SKM-1 (cell line): ENCODE data around the gene RNASET2.
"Not testable (repeated sequence)": the region's sequence is repeated elsewhere in the genome, so short reads cannot be mapped to it uniquely, and the experiment has no call there.

Source experiments
- DNase-seq: peaks from one replicate; lab custom pipeline; 2025; ENCODE audit not compliant: unreplicated experiment; lab: John Stamatoyannopoulos, UW

The RNASET2 gene

GRCh38 chr6:166948724-166949123 is 7.6 kb downstream of the RNASET2 start:
- not testable (repeated sequence) for DNase-seq

- DNase-seq, result no peak
These were observed 9.1 kb downstream of the RNASET2 start for GRCh38 chr6:166947251-166947650.

GRCh38 chr6:166946125-166946524 is 10.2 kb downstream of the RNASET2 start:
- DNase-seq, result no peak

- no peak for DNase-seq
These were observed 11.6 kb downstream of the RNASET2 start for GRCh38 chr6:166944666-166945256.

GRCh38 chr6:166942393-166943168 is 13.8 kb downstream of the RNASET2 start:
- DNase-seq, result no peak

- no peak for DNase-seq
These were observed 15.7 kb downstream of the RNASET2 start for GRCh38 chr6:166940643-166941068.

- no peak for DNase-seq
These were observed 16.5 kb downstream of the RNASET2 start for GRCh38 chr6:166939894-166940293.

- no peak for DNase-seq
These were observed 17.0 kb downstream of the RNASET2 start for GRCh38 chr6:166939345-166939744.

- no peak for DNase-seq
These were observed 17.6 kb downstream of the RNASET2 start for GRCh38 chr6:166938704-166939103.

- DNase-seq, result no peak
These were observed 18.2 kb downstream of the RNASET2 start for GRCh38 chr6:166938150-166938549.

GRCh38 chr6:166937746-166938145 is 18.6 kb downstream of the RNASET2 start:
- no peak for DNase-seq

GRCh38 chr6:166936079-166936787 is 20.1 kb downstream of the RNASET2 start:
- DNase-seq, result no peak

- DNase-seq, result no peak
These were observed 21.0 kb downstream of the RNASET2 start for GRCh38 chr6:166935353-166935752.

GRCh38 chr6:166934174-166934573 is 22.2 kb downstream of the RNASET2 start:
- no peak for DNase-seq

- no peak for DNase-seq
These were observed 23.0 kb downstream of the RNASET2 start for GRCh38 chr6:166933396-166933795.

GRCh38 chr6:166932616-166933015 is 23.7 kb downstream of the RNASET2 start:
- no peak for DNase-seq

- DNase-seq, result no peak
These were observed 24.2 kb downstream of the RNASET2 start for GRCh38 chr6:166932116-166932515.

GRCh38 chr6:166931426-166931970 is 24.9 kb downstream of the RNASET2 start:
- no peak for DNase-seq

- DNase-seq, result no peak
These were observed 25.9 kb downstream of the RNASET2 start for GRCh38 chr6:166930354-166930891.

GRCh38 chr6:166929542-166930189 is 26.7 kb downstream of the RNASET2 start:
- DNase-seq, result no peak
